ENCODE data around the gene RASSF4. TPM values are rescaled to one million over a fixed set of nuclear protein-coding genes. Genes with fewer than 3 reads are reported as not detected.

RASSF4 gene
- total and polyA plus RNA-seq, 3 experiments from 2014 or later: 0.85 to 2.8 (median 2.8) TPM

- CTCF ChIA-PET: interaction anchor here (1.6 kb wide), 1 partner anchor 20 kb away, joined by 4 read pairs; no protein-coding TSS in a partner anchor
Observed at GRCh38 chr10:44995914-44996669, 36.5 kb downstream of the RASSF4 start.

GRCh38 chr10:44997105-44997748 lies 37.6 kb downstream of the RASSF4 start:
- no peaks in the 10 kb centered on the region for H3K36me3 ChIP-seq (ENCODE audit: insufficient read depth, low read length)
- ChIA-PET POLR2A (no interaction called here), CTCF (no interaction called here)
- H3K4me3 Mint-ChIP-seq: no peak overlapping the region
- peaks cover 36 to 55% (median 49%) of the 10 kb centered on the region in 3 donors for H3K4me1 Mint-ChIP-seq
- no peaks in the 10 kb centered on the region for H3K9me3 ChIP-seq (ENCODE audit: low read length)
- no peak overlapping the region for H3K27ac ChIP-seq (ENCODE audit: low read depth, low read length)
- DNase-seq: no peak
- H3K4me3 ChIP-seq (ENCODE audit: low read length): no peak overlapping the region
- H3K36me3 Mint-ChIP-seq: peaks cover 0 to 6% (median 0%) of the 10 kb centered on the region in 3 donors
- H3K27me3 Mint-ChIP-seq: peaks cover 0 to 2% of the 10 kb centered on the region in 2 donors
- no peaks in the 10 kb centered on the region for H3K27me3 ChIP-seq (ENCODE audit: insufficient read depth, low read length, poor library complexity, severe bottlenecking)
- H3K4me1 ChIP-seq (ENCODE audit: insufficient read depth, low read length): peaks cover 37% of the 10 kb centered on the region
- peaks cover 0 to 2% (median 0%) of the 10 kb centered on the region in 5 donors for H3K9me3 Mint-ChIP-seq
- no peak overlapping the region for H3K27ac Mint-ChIP-seq

More at GRCh38 chr10:44995914-44996669, 36.5 kb downstream of the RASSF4 start:
- no peaks in the 10 kb centered on the region for H3K36me3 ChIP-seq (ENCODE audit: insufficient read depth, low read length)
- Mint-ChIP-seq H3K9me3 (no peaks in the 10 kb centered on the region), H3K4me3 (peak overlapping the region in 6 of 7 donors; percentile 3 to 81 (median 28)), H3K36me3 (peaks cover 0 to 3% (median 0%) of the 10 kb centered on the region in 3 donors), H3K27me3 (peaks cover 0 to 2% of the 10 kb centered on the region in 2 donors), H3K27ac (peak overlapping the region; percentile 5 to 83 (median 49)), H3K4me1 (peaks cover 30 to 45% (median 40%) of the 10 kb centered on the region in 3 donors)
- H3K4me3 ChIP-seq (ENCODE audit: low read length): no peak overlapping the region
- DNase-seq: no peak
- H3K27me3 ChIP-seq (ENCODE audit: insufficient read depth, low read length, poor library complexity, severe bottlenecking): no peaks in the 10 kb centered on the region
- no peak overlapping the region for H3K27ac ChIP-seq (ENCODE audit: low read depth, low read length)
- POLR2A ChIA-PET: no interaction called here
- H3K4me1 ChIP-seq (ENCODE audit: insufficient read depth, low read length): peaks cover 27% of the 10 kb centered on the region
- no peaks in the 10 kb centered on the region for H3K9me3 ChIP-seq (ENCODE audit: low read length)

DNA sequence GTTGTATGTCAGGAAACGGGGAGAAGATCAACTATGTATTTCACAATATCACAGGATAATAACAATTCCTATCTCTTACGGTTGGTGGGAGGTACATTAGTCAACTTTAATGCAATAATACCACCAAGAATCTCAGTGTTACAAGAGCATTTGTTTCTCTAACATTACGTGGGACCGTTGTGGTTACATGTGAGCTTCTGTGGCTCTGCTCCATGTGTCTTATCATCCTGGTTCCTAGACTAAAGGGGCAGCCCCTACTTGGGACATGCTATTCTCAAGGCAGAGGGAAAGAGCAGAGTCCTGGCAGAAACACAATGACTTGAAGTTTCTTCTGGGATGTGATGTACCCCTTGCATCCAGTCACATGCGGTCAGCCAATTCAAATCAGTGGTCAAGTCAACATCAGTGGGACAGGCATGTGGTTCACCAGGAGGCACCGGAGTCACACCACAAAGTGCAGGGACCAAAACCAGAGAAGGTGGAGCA lies 38.6 kb downstream of the RASSF4 start:
- Mint-ChIP-seq H3K9me3 (peaks cover 0 to 5% (median under 1%) of the 10 kb centered on the region in 5 donors), H3K27ac (no peak overlapping the region), H3K27me3 (peaks cover 0 to 2% of the 10 kb centered on the region in 2 donors), H3K36me3 (peaks cover 3 to 12% (median 8%) of the 10 kb centered on the region in 3 donors), H3K4me1 (peaks cover 43 to 65% (median 56%) of the 10 kb centered on the region in 3 donors), H3K4me3 (peak overlapping the region in 1 of 7 donors; percentile 63)
- no peak overlapping the region for H3K27ac ChIP-seq (ENCODE audit: low read depth, low read length)
- H3K27me3 ChIP-seq (ENCODE audit: insufficient read depth, low read length, poor library complexity, severe bottlenecking): no peaks in the 10 kb centered on the region
- DNase-seq: no peak
- H3K36me3 ChIP-seq (ENCODE audit: insufficient read depth, low read length): no peaks in the 10 kb centered on the region
- ChIA-PET POLR2A (no interaction called here), CTCF (no interaction called here)
- H3K4me3 ChIP-seq (ENCODE audit: low read length): no peak overlapping the region
- H3K4me1 ChIP-seq (ENCODE audit: insufficient read depth, low read length): peaks cover 42% of the 10 kb centered on the region
- no peaks in the 10 kb centered on the region for H3K9me3 ChIP-seq (ENCODE audit: low read length)

GRCh38 chr10:45000138-45000751 lies 40.6 kb downstream of the RASSF4 start:
- H3K9me3 Mint-ChIP-seq: peaks cover 0 to 18% (median 8%) of the 10 kb centered on the region in 5 donors
- peaks cover 49 to 71% (median 53%) of the 10 kb centered on the region in 3 donors for H3K4me1 Mint-ChIP-seq
- Histone ChIP-seq H3K4me3 (ENCODE audit: low read length) (peak overlapping the region; percentile 51), H3K9me3 (ENCODE audit: low read length) (no peaks in the 10 kb centered on the region), H3K27ac (ENCODE audit: low read depth, low read length) (peak overlapping the region; percentile 77), H3K36me3 (ENCODE audit: insufficient read depth, low read length) (peaks cover 9% of the 10 kb centered on the region), H3K27me3 (ENCODE audit: insufficient read depth, low read length, poor library complexity, severe bottlenecking) (no peaks in the 10 kb centered on the region), H3K4me1 (ENCODE audit: insufficient read depth, low read length) (peaks cover 34% of the 10 kb centered on the region)
- ChIA-PET CTCF (interaction anchor here (0.7 to 2.9 kb wide), 3 partner anchors 18 to 131 kb away, joined by 3 to 8 read pairs (median 4); no protein-coding TSS in a partner anchor), POLR2A (no interaction called here)
- peak overlapping the region; percentile 84 to 98 (median 86) for H3K4me3 Mint-ChIP-seq
- H3K27me3 Mint-ChIP-seq: peaks cover 0 to 2% of the 10 kb centered on the region in 2 donors
- peaks cover 12 to 30% (median 27%) of the 10 kb centered on the region in 3 donors for H3K36me3 Mint-ChIP-seq
- DNase-seq: peak in 1 of 5 donors; percentile 17
- H3K27ac Mint-ChIP-seq: peak overlapping the region; percentile 85 to 98 (median 94)

DNA sequence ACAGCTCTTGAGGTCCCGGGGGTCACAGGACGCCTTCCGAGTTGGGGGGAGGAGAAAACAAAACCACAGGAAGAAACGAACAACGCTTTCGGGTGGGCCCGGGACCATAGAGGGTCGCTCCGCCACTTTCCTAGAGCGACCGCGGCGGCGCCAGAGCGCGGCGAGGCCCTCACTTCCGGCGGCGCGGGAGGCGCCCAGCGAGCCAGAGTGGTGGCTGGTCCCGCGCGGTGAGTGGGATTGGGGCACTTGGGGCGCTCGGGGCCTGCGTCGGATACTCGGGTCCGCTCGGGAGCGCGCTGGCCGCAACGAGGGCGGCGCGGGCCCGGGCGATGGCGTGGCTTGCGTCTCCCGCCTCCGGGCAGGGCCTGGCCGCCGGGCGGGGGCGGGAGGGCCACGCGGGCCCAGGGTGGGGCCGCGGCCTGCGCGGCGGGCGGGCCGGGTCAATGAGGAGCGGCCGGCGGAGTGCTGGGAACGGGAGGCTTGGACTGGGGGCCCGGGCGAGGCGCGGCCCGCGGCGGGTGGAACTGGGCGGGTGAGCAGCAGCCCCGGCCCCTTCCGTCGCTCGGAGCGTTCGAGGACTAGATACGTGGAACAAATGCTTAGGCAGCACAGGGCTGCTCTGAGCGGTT lies 41.3 kb downstream of the RASSF4 start, which contains the start of gene ZNF22:
TSS of gene ZNF22 (plus strand) at position 172 of the 629 bp plus-strand sequence. CDS start 2,446 bp downstream, outside the sequence.
- H3K4me3 ChIP-seq (ENCODE audit: low read length): peak within 1 kb of the TSS; percentile 77
- no peaks in the 10 kb centered on the region for H3K27me3 ChIP-seq (ENCODE audit: insufficient read depth, low read length, poor library complexity, severe bottlenecking)
- peaks cover 28% of the 10 kb centered on the region for H3K4me1 ChIP-seq (ENCODE audit: insufficient read depth, low read length)
- peaks cover 14 to 35% (median 29%) of the 10 kb centered on the region in 3 donors for H3K36me3 Mint-ChIP-seq
- no peaks in the 10 kb centered on the region for H3K9me3 ChIP-seq (ENCODE audit: low read length)
- peak within 1 kb of the TSS; percentile 90 to 98 (median 90) for H3K4me3 Mint-ChIP-seq
- peaks cover 0 to 2% of the 10 kb centered on the region in 2 donors for H3K27me3 Mint-ChIP-seq
- H3K36me3 ChIP-seq (ENCODE audit: insufficient read depth, low read length): peaks cover 9% of the 10 kb centered on the region
- DNase-seq: peak; percentile 52 to 85 (median 73)
- peak within 1 kb of the TSS; percentile 77 for H3K27ac ChIP-seq (ENCODE audit: low read depth, low read length)
- peaks cover 43 to 64% (median 47%) of the 10 kb centered on the region in 3 donors for H3K4me1 Mint-ChIP-seq
- POLR2A ChIA-PET: no interaction called here
- CTCF ChIA-PET: interaction anchor here (0.7 to 2.9 kb wide), 3 partner anchors 18 to 132 kb away, joined by 3 to 8 read pairs (median 4); no protein-coding TSS in a partner anchor
- peaks cover 0 to 18% (median 9%) of the 10 kb centered on the region in 5 donors for H3K9me3 Mint-ChIP-seq
- H3K27ac Mint-ChIP-seq: peak within 1 kb of the TSS; percentile 92 to 98 (median 94)

GRCh38 chr10:45001381-45002148 lies 42.0 kb downstream of the RASSF4 start:
- H3K36me3 Mint-ChIP-seq: peaks cover 14 to 36% (median 32%) of the 10 kb centered on the region in 3 donors

More at GRCh38 chr10:45001381-45002148, 42.0 kb downstream of the RASSF4 start:
- Mint-ChIP-seq H3K9me3 (peaks cover 0 to 18% (median 9%) of the 10 kb centered on the region in 5 donors), H3K4me3 (peak overlapping the region; percentile 90 to 98 (median 90)), H3K4me1 (peaks cover 37 to 57% (median 42%) of the 10 kb centered on the region in 3 donors), H3K27me3 (peaks cover 0 to 2% of the 10 kb centered on the region in 2 donors), H3K27ac (peak overlapping the region; percentile 80 to 96 (median 93))
- ChIA-PET POLR2A (interaction anchor here (0.7 kb wide), 1 partner anchor 726 kb away, joined by 3 read pairs; no protein-coding TSS in a partner anchor), CTCF (interaction anchor here (2.9 kb wide), 1 partner anchor 33 kb away, joined by 8 read pairs; no protein-coding TSS in a partner anchor)
- H3K4me1 ChIP-seq (ENCODE audit: insufficient read depth, low read length): peaks cover 22% of the 10 kb centered on the region
- H3K4me3 ChIP-seq (ENCODE audit: low read length): peak overlapping the region; percentile 77
- peak overlapping the region; percentile 77 for H3K27ac ChIP-seq (ENCODE audit: low read depth, low read length)
- H3K9me3 ChIP-seq (ENCODE audit: low read length): no peaks in the 10 kb centered on the region
- DNase-seq: peak in 4 of 5 donors; percentile 35 to 70 (median 43)
- no peaks in the 10 kb centered on the region for H3K27me3 ChIP-seq (ENCODE audit: insufficient read depth, low read length, poor library complexity, severe bottlenecking)
- H3K36me3 ChIP-seq (ENCODE audit: insufficient read depth, low read length): peaks cover 9% of the 10 kb centered on the region

Measured in CD8-positive, alpha-beta memory T cell (primary cell).